T-helper 2 cell treated with Interferon-gamma antibody and Interleukin-4, amounts not matched to agents 100 ng/mL and 5 ng/mL, for 36 hours (primary cell): ENCODE measurements around the gene UNC93A. TPM values are rescaled to one million over a fixed set of nuclear protein-coding genes. Genes with fewer than 3 reads are reported as not detected.

Experiments
- intact Hi-C: fragments of 100-400 bp; cut with micrococcal nuclease; formaldehyde crosslinking; loops from one replicate; pipeline ENCODE4 v1.15.1; 2023
- total RNA-seq: library from RNA; stranded (reverse); gene quantifications from 2 replicates; pipeline ENCODE4 v1.2.3, GENCODE V29; 2022

Gene UNC93A
- total RNA-seq, 1 donor from 2014 or later: not detected

DNA sequence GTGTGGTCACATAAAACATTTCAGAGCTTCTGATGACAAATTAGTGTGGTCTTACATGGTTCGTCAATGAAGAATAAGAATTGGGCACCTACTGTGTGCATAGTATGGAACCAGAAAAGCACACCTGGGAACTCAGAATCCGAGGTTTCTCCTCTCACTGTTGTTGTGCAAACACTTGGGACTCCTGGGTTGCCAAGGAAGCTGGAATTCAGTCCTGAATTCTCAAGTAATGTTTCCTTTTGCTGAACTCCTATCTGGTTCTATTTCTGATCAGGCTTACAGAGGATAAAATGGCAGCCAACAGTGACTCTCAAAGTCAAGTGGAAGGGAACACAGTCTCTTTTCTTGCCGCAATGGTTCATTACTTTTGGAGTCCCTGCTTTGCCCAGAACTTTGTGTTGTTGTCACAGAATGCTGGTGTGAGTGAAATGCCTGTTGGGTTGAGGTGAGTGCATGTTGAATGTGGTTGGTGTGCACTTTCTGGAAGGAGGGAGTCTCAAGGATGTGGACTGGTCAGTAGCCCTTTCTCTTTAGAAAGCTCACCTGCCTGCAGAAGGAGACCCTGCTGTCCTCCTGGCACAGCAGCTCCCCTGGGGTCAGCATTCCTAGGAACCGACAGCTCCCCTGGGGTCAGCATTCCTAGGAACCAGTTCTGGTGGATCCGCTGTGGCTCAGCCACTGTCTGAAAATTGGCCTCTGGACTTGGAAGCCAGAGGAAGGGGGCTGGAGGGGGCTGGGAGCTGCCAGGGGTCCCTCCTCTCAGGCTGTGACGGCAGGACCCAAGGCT is 1.4 kb downstream of the UNC93A start:
- intact Hi-C loops: no loop called here

GRCh38 chr6:167293088-167293589 is 2.0 kb downstream of the UNC93A start:
- intact Hi-C loops: no loop called here

GRCh38 chr6:167293590-167294091 is 2.5 kb downstream of the UNC93A start:
- intact Hi-C loops: no loop called here

DNA sequence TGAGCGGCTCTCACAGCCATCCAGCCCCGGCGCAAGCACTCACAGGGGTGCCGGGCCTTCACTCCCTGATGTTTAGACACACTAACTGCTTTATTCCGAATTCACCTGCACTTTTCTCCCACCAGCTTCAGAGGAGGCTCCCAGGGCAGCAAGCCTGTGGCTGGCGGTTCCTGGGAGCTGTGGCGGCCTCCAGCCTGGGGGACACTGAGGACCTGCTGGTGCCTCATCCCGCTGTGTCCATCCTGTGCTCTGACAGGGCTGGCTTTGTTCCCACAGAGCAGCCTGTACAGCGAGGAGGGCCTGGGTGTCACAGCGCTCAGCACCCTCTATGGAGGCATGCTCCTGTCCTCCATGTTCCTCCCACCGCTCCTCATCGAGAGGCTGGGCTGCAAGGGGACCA is 3.1 kb downstream of the UNC93A start:
- intact Hi-C loops: no loop called here

DNA sequence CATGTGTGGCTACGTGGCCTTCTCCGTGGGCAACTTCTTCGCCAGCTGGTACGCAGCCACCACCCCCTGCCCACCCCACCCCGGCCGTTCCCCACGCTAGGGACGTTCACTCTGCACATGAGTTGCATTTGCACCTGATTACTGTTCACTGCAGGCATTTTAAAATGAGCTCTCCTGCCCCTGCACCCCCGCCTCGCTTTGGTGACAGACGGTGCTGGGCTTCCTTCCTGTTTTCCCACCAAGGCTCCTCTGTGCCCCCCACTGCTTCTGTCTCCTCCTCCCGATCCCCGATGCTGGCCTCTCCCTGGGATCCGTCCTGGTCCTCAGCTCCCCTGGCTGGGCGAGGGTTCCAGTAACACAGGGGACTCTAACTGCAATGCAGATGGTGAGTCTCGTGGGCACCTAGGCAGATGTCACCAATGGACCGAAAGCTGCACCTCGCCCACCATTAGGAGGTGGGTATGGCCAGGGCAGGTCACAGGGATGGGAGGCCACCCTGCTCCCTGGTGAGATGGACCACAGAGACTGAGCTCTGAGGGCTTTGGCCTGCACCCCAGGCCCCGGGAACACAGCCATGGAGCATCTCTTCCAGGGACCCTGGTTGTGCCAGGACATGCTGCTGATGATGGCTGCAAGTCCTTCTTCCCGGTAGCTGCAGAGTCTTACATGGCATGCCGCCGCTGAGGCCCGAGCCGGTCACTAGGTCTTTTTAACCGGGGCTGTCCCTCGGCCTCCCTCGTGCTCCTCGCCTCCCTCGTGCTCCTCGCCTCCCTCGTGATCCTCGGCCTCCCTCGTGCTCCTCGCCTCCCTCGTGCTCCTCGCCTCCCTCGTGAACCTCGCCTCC is 3.8 kb downstream of the UNC93A start:
- intact Hi-C loops: no loop called here

- intact Hi-C loops: no loop called here
Observed at GRCh38 chr6:167295495-167296292, 4.6 kb downstream of the UNC93A start.

- intact Hi-C loops: no loop called here
Observed at GRCh38 chr6:167296293-167296690, 5.2 kb downstream of the UNC93A start.

DNA sequence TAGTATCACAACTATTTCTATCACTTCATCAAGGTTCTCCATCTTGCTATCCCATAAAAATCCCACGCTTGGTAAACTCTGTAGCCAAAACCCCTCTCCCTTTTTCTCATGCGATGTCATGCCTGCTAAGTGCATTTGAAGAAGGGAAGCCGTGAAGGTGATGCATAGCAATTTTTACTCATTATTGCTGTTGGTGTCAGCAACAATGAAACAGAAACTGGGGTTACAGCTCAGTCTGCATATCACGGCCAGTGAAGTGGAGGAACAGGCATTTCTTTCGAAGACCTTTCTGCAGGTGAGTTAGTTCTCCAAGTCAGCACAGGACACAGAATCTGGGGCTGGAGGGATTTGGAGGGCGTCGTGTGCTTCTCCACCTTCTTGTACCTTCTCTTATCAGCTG is 5.8 kb downstream of the UNC93A start:
- intact Hi-C loops: no loop called here

- intact Hi-C loops: no loop called here
Observed at GRCh38 chr6:167298127-167298526, 7.0 kb downstream of the UNC93A start.

DNA sequence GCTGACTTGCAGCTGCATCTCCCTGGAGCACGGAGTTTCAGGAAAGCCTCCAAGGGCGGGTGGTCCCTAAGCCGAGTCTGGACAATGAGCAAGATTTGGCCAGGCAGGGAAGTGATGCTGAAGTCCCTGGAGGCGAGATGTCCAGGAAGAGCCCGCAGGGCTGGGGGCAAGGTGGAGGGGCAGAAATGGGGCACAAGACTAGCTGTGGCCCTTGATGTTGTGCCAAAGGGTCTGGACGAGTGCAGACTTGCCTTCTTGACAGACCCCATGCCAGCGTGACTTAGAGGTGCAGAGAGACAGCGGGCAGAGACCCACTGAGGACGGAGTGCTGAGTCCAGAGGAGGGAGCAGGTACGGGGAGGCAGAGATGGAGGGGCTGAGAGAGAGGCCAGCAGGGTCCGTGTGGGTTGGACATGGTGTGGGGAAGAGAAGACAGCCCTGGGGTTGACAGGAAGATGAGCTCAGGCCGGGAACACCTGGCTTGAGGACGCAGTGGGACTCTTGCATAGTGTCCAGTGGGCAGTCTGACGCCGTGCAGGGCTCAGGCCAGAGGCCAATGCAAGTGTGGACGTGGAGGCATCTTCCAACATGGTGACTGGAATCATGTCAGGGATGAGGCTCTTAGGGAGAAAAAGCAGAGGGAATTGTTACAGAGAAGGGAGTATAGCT is 8.7 kb downstream of the UNC93A start:
- intact Hi-C loops: no loop called here

- intact Hi-C loops: no loop called here
Observed at GRCh38 chr6:167300902-167301777, 10.0 kb downstream of the UNC93A start.

DNA sequence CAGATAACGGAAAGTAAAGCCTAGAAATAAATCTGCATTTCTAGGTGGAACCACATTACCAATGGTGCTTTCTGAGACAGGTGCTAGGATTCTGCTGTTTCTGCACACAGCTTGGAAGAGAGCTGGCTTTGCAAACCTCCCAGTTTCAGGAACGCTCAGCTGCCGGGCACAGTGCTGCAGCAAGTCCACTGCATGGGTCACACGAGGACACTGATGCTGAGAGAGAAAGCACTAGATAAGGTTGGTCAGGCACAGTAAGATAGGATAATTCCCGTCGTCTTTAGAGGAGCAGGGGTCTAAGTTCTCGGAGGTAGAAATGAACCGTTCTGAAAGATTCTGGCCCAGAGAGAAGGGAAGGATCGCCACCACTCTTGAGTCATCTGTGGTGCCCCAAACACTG is 11.0 kb downstream of the UNC93A start:
- intact Hi-C loops: no loop called here

GRCh38 chr6:167302796-167303195 is 11.7 kb downstream of the UNC93A start:
- intact Hi-C loops: no loop called here

GRCh38 chr6:167303675-167304625 is 12.8 kb downstream of the UNC93A start:
- intact Hi-C loops: no loop called here

GRCh38 chr6:167304912-167305311 is 13.8 kb downstream of the UNC93A start:
- intact Hi-C loops: no loop called here

DNA sequence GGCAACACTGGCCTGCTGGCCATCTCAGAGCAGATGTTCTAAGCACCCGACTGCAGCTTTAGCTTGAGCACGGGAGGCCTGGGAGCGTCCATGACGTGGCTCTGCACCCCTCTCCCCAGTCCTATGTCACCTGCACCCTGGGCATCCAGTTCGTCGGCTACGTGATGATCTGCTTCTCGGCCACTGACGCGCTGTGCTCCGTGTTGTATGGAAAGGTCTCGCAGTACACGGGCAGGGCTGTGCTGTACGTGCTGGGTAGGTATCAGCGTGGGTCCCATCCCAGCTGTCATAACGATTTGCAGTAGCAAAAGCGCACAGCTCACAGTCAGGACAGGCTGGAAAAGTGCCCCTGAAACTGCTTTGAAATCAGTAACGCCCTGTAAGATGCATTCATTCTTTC is 14.7 kb downstream of the UNC93A start:
- intact Hi-C loops: no loop called here

DNA sequence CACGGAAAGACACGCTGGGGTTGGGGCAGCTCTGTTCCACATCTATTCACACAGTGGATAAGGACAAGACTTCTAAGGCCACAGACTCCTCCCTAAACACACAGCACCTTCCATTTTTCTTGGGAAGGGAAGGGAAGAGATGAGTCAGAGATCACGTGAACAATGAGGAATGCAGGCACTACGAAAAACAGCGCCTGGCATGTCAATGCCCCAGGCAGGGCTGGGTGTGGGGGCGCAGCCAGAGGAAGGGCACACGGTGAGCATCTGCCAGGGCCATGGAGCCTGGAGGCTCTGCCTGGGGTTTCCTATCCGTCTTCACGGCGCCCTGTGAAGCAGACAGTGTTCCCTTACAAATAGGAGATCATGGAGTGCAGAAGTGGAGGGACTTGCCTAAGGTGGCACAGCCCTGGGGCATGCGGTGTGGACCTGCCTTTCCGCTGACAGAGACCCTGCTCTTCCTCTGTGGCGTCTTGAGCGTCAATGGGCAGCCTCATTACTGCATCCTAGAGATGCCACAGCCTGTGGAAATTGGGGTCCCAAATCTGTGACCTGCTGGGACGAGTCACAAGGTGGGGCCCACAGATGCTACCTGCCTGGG is 15.4 kb downstream of the UNC93A start:
- intact Hi-C loops: no loop called here

DNA sequence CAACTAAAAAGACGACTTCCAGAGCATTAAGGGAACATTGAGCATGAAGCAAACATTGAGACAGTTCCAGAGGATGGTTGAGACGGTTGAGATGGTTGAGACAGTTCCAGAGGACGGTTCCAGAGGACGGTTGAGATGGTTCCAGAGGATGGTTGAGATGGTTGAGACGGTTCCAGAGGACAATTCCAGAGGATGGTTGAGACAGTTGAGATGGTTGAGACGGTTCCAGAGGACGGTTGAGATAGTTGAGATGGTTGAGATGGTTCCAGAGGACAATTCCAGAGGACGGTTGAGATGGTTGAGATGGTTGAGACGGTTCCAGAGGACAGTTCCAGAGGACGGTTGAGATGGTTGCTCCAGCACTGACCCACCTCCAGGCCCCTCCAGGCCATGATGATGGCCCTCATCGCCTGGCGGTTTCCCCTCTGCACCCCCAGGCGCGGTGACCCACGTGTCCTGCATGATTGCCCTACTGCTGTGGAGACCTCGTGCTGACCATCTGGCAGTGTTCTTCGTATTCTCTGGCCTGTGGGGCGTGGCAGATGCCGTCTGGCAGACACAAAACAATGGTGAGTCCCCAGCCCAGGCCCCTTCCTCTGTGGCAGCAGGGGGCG is 16.3 kb downstream of the UNC93A start:
- intact Hi-C loops: no loop called here
